NCI-H1436 treated with DMSO at 0.1 percent for 48 hours (cell line): ENCODE data around the gene YBX1.
"Not testable (repeated sequence)": the region's sequence is repeated elsewhere in the genome, so short reads cannot be mapped to it uniquely, and the experiment has no call there.

Experiments
- DNase-seq: peaks from one replicate; lab custom pipeline; 2025; lab: John Stamatoyannopoulos, UW

Gene YBX1

DNA sequence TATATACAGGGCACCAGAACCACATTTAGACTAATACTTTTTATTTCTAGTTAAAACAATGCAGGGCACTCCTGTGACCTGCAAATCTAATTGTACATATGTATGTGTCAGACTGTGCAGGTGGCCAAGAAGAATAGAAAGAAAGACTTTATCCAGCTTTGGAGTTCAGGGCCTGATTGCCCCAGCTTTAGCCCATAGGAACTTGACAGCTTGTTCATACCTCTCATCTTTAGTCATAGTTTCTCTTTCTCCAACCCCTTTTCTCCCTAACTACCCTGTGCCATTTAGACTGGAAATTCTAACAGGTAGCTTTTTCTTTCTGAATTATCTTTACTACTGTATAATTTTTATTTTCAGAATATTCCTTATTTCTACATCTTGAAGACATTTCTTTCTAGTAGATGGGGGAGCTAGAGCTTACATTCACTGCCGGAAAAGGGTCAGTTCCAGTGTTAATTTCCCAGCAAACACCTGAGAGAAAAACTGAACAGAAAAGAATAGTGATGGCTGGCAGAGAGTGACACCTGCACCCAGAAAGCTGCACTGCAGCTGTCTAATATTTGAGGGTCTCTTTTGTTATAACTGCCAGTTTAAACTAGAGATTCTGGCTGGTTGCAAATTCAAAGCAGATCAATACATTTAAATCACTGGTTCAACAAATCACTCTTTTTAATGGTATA, 8.4 kb downstream of the YBX1 start:
- no peak for DNase-seq

- no peak for DNase-seq
Observed at GRCh38 chr1:42691157-42691498, 8.9 kb downstream of the YBX1 start.

DNA sequence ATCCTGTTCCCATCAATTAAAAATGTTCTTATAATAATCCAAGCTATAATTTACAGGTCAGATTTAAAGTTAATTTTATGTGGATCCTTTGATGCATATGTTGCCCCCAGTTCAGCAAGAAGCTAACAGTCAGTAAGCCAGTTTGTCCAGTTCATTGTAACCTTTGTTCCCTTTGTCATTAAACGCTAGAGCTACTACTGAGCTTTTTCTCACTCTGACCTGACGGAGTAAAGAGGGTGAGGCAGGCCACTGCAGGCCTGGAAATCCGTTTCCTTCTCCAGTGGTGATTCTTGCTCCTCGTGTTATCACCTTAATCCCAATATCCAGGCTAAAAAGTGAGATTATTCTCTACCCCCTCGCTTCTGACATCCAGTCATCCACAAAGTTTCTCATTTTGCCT, 10.2 kb downstream of the YBX1 start:
- no peak for DNase-seq

DNA sequence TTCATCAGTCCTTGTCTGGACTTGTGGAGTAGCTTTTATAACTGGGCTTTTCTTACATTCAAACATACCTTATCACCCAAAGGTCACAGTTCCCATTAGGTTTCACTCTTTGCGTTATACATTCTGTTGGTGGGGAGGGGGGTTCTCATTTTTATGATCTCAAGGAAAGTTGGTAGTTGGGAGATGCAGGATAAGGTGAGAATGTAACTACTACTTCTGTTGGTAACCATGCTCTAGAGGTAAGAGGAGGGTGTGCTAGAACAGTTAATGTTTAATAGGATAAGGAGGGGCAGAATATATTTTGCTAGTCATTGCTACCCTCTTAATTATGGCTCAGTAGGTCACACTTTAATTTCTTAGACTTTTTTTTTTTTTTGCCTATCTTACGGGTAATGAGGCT, 10.7 kb downstream of the YBX1 start:
- DNase-seq: no peak

DNA sequence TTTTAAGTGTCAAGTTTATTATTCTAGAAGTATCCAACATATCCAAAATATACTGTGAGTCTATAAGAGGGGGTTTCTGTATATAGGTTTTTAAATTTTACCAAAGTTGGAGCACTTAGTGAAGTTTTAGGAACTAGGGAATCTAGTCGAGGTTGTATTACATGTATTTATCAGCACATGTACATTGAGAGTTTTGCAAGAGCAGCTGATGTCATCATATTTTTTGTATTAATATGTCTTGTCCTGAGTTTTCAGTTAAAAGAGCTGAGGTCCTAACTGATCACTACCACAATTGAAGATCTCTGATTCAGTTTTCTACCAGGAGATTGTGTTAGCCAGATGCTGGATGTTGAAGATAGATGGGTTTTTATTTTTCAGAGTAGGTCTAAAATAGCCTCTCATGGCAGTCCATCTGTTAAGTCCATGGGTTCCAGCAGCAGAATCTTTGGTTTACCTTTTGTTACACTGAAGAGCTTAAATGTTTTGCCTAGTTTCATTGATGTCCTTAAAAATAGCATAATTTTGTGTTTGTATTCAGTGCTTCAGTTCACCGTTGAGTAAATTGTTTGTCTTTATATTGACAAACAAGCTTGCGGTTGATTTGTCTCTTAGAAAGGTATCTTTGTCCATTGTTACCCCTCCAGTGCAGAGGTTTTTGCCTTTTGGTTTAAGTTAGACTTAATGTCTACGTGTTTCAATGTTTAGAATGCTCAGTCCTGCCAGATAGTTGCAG, 16.0 kb downstream of the YBX1 start:
- no peak for DNase-seq

GRCh38 chr1:42700006-42700405, 17.8 kb downstream of the YBX1 start:
- DNase-seq: no peak

DNA sequence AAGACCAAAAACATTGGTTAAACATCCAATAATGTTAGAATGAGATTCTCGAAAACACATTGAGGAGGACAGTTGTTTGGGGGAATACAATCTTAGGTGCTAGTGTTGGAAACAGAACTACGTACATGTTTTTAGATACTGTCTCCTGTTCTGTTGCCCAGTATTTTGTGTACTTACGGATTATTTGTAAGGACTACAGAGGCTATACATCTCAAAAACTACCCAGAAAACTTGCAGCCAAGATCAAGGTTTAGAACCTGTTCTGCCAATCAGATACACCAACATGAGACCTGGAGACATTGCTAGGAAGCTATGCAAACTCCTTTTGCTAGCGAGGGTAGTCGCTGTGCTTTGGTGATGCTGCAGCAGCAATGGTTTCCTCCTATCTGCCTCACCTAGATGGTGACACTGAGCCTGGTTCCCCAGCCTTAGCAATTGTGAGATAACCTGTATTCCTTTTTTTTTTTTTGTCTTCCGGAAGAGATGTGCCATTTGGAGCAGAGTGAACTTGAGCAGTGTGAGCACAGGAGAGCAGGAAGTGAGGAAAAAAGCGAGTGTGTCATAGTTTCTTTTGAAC, 21.8 kb downstream of the YBX1 start:
- DNase-seq: no peak

- DNase-seq: not testable (repeated sequence)
Observed at GRCh38 chr1:42712808-42713207, 30.6 kb downstream of the YBX1 start.

DNA sequence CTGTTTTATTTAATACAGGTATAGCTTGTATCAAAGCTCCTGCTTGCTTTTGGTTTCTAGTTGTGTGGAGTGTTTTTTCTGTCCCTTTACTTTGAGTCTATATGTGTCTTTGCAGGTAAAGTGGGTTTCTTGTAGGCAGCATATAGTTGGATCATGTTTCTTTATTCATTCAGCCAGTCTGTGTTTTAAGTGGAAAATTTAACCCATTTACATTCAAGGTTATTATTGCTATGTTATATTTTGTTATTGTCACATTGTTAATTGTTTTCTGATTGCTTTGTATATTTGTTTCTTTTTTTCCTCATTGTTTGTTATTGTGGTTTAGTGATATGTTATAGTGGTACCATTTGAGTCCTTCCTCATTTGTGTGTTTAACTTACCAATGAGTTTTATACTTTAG, 31.1 kb downstream of the YBX1 start:
- no peak for DNase-seq

DNA sequence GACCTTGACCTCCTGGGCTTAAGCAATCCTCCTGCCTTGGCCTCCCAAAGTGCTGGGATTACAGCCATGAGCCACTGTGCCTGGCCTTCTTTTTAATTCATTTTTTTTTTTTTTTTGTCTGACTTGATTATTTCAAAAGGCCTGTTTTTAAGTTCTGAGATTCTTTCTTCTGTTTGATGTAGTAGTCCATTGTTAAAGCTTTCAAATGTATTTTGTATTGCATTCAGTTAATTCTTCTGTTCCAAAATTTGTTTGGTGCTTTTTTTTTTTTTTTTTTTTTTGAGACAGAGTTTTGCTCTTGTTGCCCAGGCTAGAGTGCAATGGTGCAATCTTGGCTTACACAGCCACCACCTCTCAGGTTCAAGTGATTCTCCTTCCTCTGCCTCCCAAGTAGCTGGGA, 32.2 kb downstream of the YBX1 start:
- DNase-seq: not testable (repeated sequence)

GRCh38 chr1:42720868-42721267, 38.6 kb downstream of the YBX1 start:
- DNase-seq: no peak

- no peak for DNase-seq
Observed at GRCh38 chr1:42721926-42722325, 39.7 kb downstream of the YBX1 start.

DNA sequence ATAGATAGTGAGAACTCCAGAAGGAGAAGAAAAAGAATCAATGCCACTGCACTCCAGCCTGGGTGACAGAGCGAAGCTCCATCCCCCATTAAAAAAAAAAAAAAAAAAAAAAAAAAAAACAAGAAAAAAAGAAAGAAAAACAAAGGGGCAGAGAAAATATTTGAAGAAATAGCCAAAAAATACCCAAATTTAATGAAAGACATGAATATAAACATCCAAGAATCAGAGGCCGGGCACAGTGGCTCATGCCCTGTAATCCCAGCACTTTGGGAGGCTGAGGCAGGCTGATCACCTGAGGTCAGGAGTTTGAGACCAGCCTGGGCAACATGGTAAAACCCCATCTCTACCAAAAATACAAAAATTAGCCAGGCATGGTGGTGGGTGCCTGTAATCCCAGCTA, 40.2 kb downstream of the YBX1 start:
- DNase-seq: not testable (repeated sequence)

DNA sequence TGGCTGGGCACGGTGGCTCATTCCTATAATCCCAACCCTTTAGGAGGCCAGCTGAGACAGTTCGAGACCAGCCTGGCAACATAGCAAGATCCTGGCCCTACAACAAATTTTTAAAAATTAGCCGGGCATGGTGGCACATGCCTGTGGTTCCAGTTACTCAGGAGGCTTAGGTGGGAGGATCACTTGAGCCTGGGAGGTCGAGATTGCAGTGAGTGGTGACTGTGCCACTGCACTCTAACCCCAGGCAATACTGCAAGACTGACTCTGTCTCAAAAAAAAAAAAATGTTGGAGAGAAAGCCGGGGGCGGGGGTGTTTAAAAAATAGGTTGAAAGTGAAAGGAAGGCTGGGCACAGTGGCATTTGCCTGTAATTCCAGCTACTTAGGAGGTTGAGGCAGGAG, 41.3 kb downstream of the YBX1 start:
- no peak for DNase-seq

DNA sequence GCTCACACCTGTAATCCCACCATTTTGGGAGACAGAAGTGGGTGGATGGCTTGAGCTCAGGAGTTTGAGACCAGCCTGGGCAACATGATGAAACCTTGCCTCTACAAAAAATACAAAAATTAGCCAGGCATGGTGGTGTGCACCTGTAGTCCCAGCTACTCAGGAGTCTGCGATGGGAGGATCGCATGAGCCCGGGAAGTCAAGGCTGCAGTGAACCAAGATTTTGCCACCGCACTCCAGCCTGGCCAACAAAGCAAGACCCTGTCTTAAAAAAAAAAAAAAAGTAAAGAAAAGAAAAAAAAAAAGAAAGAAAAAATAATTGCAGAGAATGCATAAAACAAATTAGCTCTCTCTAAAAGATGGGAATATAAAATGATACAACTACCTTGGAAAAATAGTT, 43.6 kb downstream of the YBX1 start:
- not testable (repeated sequence) for DNase-seq

DNA sequence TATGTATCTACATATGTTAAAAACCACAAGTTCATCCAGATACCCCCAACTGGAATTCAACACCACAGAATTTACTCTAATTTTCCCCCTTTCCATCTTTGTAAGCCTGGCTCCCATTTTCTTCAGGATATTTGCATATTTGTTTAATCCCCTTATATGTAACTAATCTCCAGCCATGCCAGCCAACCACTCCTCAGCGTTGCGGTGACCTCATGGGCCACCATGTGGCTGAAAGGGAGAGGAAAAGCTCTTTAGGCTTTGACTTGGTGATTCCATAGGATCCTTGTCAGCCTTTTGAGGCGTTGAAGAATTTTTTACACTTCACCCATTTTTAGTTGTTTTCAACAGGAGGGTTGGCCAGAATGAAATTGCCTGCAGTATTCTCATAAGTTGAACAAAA, 47.8 kb downstream of the YBX1 start:
- DNase-seq: no peak

GRCh38 chr1:42730988-42731387, 48.8 kb downstream of the YBX1 start:
- DNase-seq: no peak

DNA sequence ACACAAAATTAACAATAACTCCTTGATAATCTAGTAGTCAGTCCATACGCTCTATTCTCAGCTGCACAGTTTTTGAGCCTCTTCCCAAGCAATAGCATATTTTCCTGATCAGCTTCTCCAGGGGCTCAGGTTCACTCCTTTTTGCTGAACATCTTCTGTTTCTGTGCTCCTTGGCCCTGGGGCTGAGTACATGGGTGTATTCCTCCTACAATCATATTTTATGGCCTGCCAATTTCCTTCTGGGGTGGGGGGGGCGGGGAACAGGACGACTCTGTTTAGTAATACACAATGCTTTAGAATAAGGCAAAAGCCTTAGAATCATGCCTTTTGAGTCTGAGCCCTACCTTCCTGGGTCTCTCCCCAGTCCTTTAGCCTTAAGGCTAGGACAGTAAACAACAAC, 49.4 kb downstream of the YBX1 start:
- no peak for DNase-seq

- DNase-seq: no peak
Observed at GRCh38 chr1:42732126-42732680, 50.0 kb downstream of the YBX1 start.

DNA sequence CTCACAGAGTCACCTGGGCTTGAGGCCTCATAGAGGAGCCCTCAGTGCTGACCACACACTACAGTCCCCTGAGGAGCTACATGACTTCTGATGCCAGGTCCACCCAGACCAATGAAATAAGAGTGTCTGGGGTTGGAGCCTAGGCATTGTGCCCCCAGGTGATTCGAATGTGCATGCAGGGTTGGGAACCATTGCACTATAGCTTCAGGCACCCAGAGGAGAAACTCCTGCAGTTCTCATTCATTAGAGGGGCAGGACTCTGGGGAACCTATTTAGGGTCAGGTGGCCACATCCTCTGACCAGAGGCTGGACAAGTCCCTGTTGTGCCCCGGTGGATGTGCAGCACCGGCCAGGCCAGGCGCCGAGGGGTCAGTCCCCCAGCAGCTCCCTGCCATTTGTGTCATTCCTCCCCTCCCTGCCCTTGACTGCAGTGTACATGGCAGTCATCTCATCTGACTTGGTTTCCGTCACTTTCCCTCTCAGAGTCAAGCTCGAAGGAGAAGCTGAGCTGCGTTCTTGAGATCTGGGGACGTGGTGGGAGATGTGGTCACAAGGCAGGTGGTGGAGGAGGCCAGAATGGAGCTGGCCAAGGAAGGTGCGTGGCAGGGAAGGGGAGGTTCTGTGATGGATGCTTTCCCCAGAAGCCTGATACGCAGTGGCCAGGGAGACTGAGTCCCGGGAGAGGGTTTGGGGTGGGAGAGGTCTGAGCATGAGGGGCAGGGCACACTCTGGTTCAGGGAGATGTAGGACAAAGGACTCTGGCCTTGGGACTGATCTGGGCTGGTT, 51.4 kb downstream of the YBX1 start:
- DNase-seq: no peak

GRCh38 chr1:42734201-42735035, 52.2 kb downstream of the YBX1 start:
- no peak for DNase-seq

DNA sequence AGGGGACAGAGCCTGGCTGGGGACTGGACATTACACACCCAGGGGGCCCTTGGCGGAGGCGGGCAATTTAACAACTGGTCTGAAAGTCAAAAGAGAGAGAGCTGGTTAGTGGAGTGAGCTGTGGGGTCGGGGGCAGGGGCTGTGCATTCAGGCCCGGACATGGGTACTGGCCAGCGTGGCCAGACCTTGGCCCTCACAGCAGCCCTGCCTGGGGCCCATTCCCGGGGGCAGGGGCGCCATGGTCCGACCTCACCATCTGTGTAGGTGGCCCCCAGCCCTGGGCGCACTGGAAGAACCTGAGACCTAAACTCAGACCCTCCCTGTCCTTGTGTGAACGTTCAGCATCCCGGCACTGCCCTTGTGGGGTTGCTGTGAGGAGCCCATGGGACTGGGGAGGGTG, 52.8 kb downstream of the YBX1 start:
- DNase-seq: no peak
